GM19023 (cell line): ENCODE data around the gene SRPK1.

Source experiments
- ATAC-seq: cut with Tn5 transposase; IDR thresholded peaks from one replicate; pipeline ENCODE4 v1.9.1; 2021; ENCODE audit warnings: mild to moderate bottlenecking, moderate library complexity; ENCODE audit not compliant: unreplicated experiment

The SRPK1 gene

GRCh38 chr6:35786810-35787209, 134.1 kb downstream of the SRPK1 start:
- ATAC-seq, result no peak

GRCh38 chr6:35786272-35786671, 134.6 kb downstream of the SRPK1 start:
- ATAC-seq, result no peak

GRCh38 chr6:35784200-35784599, 136.7 kb downstream of the SRPK1 start:
- ATAC-seq, result no peak
